HPDE6-E6E7 (cell line): Measurements from ENCODE around the gene ARHGEF10L.
"Not testable (repeated sequence)": the region's sequence is repeated elsewhere in the genome, so short reads cannot be mapped to it uniquely, and the experiment has no call there.

Experiments
- DNase-seq: peaks from one replicate; pipeline ENCODE4 v3.0.0; 2011; ENCODE audit warnings: missing footprints; ENCODE audit errors: extremely low spot score

The ARHGEF10L gene

DNA sequence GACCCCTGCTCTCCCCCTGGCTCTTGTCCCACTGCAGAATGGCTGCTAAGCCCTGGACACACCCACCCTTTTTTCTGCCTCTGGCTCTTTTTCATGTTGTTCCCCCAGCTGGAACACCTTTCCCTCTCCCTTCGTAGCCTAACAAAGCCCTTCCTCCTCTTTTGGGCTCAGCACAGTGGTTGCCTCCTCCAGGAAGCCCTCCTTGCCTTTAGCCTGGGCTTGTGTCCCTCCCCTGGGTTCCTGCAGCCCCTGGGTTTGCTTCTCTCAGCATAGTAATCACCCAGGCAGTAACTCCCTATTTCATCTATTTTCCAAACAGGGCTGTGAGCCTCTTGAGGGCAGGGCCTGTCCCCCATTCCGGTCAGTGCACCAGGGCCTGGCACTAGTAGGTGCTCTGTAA lies 195.8 kb downstream of the ARHGEF10L start:
- DNase-seq = no peak

DNA sequence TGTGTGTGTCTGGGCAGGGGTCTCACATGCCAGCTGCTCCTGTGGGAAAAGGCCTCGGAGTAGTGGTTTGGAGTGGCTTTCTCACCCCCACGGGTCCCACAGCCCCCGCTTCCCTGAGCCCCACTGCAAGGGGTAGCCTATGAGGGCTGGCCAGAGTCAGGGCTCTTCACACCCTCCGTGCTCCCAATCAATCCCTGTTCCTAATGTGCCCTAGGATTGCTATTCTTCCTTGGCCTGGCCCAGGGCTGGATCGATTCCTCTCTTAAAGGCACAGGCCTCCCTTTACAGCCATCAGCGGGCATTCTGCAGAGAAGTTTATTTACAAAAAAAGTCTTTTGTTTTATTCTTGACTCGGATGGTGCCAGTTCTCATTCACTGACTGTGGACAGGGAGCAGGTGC lies 196.3 kb downstream of the ARHGEF10L start:
- DNase-seq = no peak

DNA sequence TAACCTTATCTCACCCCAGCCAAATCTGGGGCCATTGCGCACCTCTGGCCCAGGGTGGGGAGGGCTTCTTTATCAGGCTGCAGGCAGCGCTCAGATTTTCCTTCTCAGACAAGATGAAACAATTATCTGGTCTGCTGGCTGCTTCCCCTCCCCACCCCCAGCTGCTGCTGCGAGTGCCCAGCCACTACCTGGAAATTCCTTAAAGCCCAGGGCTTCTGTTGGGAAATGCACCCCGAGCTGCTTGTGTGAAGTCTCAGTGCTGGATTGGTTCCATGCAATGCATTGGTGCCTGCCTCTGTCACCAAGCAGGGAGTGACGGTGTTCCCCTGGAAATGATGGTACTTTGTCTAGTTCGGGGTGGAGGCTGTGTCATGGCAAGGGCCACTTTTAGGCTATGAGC lies 197.1 kb downstream of the ARHGEF10L start:
- no peak for DNase-seq

DNA sequence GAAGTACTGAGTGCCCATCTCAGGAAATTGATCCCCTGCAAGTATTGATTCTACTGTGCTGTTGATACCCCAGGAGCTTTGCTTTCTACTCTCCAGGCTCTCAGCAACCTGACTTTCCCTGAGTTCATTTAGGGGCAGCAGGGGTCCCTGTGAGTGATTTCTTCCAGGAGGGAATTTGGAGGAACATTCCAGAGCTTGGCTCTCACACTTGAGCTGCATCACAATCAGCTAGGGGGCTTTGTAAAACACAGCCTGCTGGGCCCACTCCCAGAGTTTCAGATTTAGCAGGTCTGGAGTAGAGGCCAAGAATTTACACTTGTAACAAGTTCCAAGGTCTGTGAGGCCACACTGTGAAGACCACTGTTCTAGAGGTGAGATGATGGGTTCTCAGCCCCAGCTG lies 199.6 kb downstream of the ARHGEF10L start:
- no peak for DNase-seq

DNA sequence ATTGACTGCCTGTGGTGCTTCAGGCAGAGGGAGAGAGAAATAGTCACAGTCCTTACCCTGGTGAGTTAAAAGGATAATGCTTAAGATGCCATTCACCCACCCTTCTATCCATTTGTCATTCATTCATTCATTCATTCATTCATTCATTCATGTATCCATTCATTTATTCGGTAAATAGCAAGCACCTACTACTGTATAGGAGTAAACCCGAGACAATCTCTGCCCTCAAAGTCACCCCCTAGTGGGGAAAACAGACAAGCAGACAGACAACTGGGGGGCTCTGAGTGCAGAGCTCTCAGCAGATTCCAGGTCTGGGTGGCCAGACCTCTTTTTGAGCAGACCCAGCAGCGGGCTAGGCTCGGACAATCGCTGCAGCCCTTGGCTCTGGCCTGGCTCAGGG lies 201.6 kb downstream of the ARHGEF10L start:
- no peak for DNase-seq

DNA sequence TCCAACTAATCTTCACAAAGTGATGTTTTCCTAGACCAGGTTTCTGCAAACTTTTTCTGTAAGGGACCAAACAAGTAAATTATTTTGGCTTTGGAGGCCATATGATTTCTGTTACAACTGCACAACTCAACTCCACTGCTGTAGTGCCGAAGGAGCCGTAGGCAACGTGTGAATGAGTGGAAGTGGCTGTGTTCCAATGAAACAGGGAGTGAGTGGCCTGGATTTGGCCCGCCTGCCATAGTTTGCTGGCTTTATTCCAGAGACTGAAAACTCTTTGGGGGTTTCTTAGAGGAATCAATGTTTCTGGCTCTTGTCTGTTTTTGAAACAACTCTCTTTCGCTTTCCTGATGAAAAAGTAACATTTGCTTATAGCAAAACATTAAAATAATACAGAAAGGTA lies 203.1 kb downstream of the ARHGEF10L start:
- DNase-seq = no peak

DNA sequence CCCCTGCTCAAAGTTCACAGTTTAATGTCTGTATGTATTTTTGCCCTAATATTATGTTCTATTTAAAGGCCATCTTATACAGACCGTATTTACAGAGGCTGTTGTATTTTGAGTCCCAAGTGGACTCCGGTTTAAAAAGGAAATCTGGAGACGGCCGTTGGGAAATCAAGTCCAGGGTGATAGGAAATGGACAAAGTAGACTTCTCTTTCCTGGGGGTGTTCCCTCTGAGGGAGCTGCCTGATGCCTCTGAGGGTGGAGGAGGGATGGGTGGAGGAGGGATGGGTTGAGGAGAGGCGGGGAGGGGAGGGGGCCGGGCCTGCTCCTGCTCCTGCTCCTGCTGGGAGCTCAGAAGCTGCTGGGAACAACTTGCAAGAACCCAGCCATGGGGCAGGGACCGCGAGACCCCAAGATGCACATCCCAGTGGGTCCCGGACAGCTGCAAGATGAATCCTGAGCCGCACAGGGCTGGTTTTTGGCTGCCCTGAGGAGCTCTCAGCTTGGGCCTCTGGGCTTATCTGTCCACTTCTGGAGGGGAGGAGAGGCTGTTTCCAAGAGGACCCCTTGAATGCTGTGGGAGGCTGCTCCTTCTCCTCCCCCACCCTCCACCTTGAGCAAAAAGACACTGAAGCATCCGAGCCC lies 203.6 kb downstream of the ARHGEF10L start:
- DNase-seq = no peak

DNA sequence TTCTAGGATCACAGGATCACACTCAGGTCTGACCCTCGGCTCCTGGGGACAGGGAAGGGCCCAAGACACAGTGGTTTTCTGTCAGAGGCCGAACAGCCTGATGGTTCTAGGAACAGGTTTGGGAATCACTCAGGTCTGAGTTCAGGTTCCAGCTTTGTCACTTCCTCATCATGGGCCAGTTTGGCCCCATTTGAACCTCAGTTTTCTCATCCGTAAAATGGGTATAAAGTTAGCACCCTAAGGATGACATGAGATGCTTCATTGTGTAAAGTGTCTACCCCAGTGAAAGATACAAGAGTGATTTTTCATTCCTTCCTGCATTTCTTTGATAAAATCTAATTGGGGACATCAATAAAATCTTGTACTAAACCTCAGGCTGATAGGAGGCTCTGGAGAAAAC lies 204.4 kb downstream of the ARHGEF10L start:
- DNase-seq = no peak

DNA sequence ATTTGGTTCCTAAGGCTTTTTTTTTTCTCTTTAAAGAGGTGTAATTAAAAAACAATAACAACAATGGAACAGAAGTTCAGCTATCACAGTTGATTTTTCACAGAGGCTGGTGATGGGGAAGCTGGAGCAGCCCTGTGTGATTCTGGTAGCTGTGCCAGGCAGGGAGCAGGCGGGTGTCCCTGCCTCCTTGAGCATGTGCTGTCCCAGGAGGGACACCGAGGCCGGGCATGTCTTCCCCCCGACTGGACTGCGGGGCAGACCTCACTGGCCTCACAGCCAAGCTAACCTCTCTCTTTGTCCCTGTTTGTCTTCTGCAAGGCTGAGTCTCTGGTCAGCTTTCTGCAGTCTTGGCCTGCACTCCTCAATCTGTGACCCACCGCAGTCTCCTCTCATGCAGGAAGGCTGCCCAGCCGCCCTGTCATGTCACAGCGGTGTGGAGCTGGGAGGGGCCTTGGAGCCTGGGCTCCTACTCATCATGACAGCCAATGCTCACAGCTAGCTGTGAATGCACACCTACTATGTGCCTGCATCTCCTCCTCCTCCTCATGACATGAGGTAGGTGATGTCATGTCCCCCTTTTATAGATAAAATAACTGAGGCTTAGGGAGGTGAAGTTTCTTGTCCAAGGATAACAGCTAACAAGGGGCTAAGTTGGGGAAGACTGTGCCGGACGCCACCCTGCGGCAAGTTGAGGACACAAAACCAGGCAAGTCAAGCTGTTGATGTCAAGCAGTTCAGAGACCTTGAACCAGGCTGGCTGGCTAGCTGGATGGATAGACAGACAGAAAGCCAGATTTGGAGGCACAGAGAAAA lies 205.4 kb downstream of the ARHGEF10L start:
- DNase-seq = no peak

DNA sequence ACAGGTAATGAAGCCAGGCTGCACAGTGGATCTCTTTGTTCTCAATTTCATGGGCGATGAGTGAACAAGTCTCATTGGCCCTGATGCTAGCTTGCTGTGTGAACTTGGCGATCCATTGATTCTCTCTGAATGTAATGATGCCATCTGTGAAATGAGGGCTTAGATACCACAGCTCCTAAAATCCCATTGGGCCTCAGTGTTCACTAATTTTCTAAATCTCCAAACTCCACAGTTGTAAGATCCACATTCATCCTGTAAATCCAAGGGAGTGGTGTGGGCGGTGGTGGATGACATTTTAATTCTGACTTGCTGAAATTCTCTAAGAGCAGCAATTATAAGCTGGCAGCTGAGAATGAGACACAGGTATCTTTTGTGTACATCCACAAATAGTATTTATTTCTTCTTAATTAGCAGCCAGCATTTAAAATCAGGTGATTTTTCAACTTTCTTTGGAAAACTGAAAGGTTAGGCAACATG lies 206.0 kb downstream of the ARHGEF10L start:
- no peak for DNase-seq

DNA sequence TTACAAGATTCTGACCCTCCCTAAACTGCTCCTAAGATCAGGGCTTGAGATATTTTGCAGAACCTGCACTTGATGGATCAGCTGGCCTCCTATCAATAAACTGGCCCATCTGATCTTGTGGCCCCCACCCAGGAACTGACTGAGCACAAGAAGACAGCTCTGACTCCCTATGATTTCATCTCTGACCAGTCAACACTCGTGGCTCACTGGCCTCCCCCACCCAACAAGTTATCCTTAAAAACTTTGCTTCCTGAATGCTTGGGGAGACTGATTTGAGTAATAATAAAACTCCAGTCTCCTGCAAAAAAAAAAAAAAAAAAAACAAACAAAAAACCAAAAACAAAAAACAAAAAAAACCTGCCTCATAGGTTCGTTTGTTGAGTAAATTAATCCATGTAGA lies 206.8 kb downstream of the ARHGEF10L start:
- not testable (repeated sequence) for DNase-seq

DNA sequence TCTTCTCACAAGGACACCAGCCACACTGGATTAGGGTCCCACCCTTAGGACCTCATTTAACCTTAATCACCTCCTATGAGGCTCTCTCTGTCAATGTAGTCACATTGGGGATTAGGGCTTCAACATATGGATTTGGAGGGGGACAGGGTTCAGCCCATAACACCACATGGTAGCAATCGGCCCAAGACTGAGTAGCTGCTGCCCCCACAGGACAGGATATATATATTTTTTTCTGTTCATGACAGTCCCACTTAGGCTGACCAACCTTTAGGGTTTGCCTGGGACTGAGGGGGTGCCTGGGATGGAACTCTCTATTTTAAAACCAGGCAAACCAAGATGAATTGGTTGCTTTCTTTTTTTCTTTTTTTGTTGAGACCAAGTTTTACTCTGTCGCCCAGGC lies 207.4 kb downstream of the ARHGEF10L start:
- no peak for DNase-seq
